GM12878 (cell line): Measurements from ENCODE around the gene WWOX. TPM values are rescaled to one million over a fixed set of nuclear protein-coding genes. Genes with fewer than 3 reads are reported as not detected.

ENCODE experiments used
- ATAC-seq: fragments of 200-7000 bp; cut with Tn5 transposase; 3 replicates; pipeline ENCODE4 v1.9.1; 2020; ENCODE audit warnings: mild to moderate bottlenecking, moderate library complexity
- BruUV-seq: library from RNA; stranded (reverse); fragments of 400-500 nt; replicated peaks from 2 replicates; lab custom pipeline; 2021; lab: Mats Ljungman, UMichigan
- CTCF ChIA-PET: fragments of 300-600 bp; sonication (Branson Sonifier 250); formaldehyde crosslinking; extraction: SDS; loops from one replicate; lab custom pipeline; 2021; ENCODE audit warnings: inconsistent platforms; lab: Yijun Ruan, JAX
- POLR2A ChIA-PET: fragments of 350-600 bp; formaldehyde crosslinking; extraction: SDS; loops from one replicate; lab custom pipeline; 2021; ENCODE audit warnings: inconsistent platforms; lab: Charles Lee
- RAD21 ChIA-PET: fragments of 300-600 bp; sonication (Branson Sonifier 250); formaldehyde crosslinking; loops from one replicate; lab custom pipeline; 2023; ENCODE audit warnings: antibody characterized with exemption; ENCODE audit not compliant: unreplicated experiment; lab: Charles Lee
- SMC1A ChIA-PET: fragments of 300-600 bp; sonication (Branson Sonifier 250); formaldehyde crosslinking; loops from one replicate; lab custom pipeline; 2023; ENCODE audit not compliant: unreplicated experiment, uncharacterized antibody; lab: Charles Lee
- DNase-seq: peaks from one replicate; pipeline ENCODE4 v3.0.0-alpha.2; 2011; ENCODE audit warnings: low read depth, low spot score
- FAIRE-seq: peaks from 3 replicates; lab custom pipeline; 2011; peaks lifted over from hg19 to GRCh38; lab: Jason Lieb, UNC
- H2AFZ ChIP-seq: 2 replicates; pipeline ENCODE4 v1.6.0; 2011; ENCODE audit warnings: low read depth, low read length, control low read depth; ENCODE audit not compliant: control insufficient read depth
- H3K27ac ChIP-seq: 2 replicates; pipeline ENCODE4 v1.5.1; 2011; ENCODE audit warnings: control low read depth; ENCODE audit not compliant: control insufficient read depth, insufficient read depth
- H3K27me3 ChIP-seq, 2 experiments: replicated peaks in 1 of 2; 2 replicates each; pipeline versions ENCODE4 v1.6.0 to v1.6.1; 2011; ENCODE audit warnings: low read length in 1 of 2; ENCODE audit not compliant: control insufficient read depth in 2 of 2, insufficient read depth in 2 of 2
- H3K36me3 ChIP-seq, 2 experiments: 2 replicates each; pipeline ENCODE4 v1.5.1; 2011; ENCODE audit warnings: low read length in 1 of 2; ENCODE audit not compliant: control insufficient read depth in 2 of 2, insufficient read depth in 2 of 2
- H3K4me1 ChIP-seq: 2 replicates; pipeline ENCODE4 v1.6.1; 2011; ENCODE audit warnings: mild to moderate bottlenecking, low read length, moderate library complexity, mixed read lengths; ENCODE audit not compliant: control insufficient read depth, insufficient read depth
- H3K4me2 ChIP-seq: 2 replicates; pipeline ENCODE4 v1.6.0; 2011; ENCODE audit warnings: control low read depth; ENCODE audit not compliant: control insufficient read depth, insufficient read depth
- H3K4me3 ChIP-seq: fragments of 200-600 bp; sonication (generic); 2 replicates; pipeline ENCODE4 v1.5.1; 2016
- H3K79me2 ChIP-seq: 2 replicates; pipeline ENCODE4 v1.6.0; 2011; ENCODE audit warnings: low read length; ENCODE audit not compliant: control insufficient read depth, insufficient read depth
- H3K9ac ChIP-seq: 2 replicates; pipeline ENCODE4 v1.8.0; 2011; ENCODE audit warnings: low read length, control low read depth, mixed read lengths; ENCODE audit not compliant: control insufficient read depth, insufficient read depth
- H3K9me3 ChIP-seq: replicated peaks from 3 replicates; pipeline ENCODE4 v1.5.1; 2011; ENCODE audit warnings: mild to moderate bottlenecking, low read length; ENCODE audit not compliant: control insufficient read depth, insufficient read depth
- H4K20me1 ChIP-seq: 2 replicates; pipeline ENCODE4 v1.6.0; 2011; ENCODE audit not compliant: control insufficient read depth, insufficient read depth
- CBFB ChIP-seq: IDR thresholded peaks from 2 replicates; pipeline ENCODE4 v1.6.1; 2016; ENCODE audit warnings: antibody characterized with exemption, low read depth
- HDAC6 ChIP-seq: fragments of 200-600 bp; sonication (generic); IDR thresholded peaks from one replicate; pipeline ENCODE4 v1.8.0; 2017; ENCODE audit warnings: antibody characterized with exemption; ENCODE audit not compliant: unreplicated experiment
- MTA3 ChIP-seq: IDR thresholded peaks from 2 replicates; pipeline ENCODE4 v1.6.1; 2012; ENCODE audit warnings: low read length, inconsistent platforms, borderline replicate concordance
- NR2F1 ChIP-seq: fragments of 450-650 bp; conservative IDR thresholded peaks from 2 replicates; pipeline ENCODE4 v1.6.1; 2017; ENCODE audit warnings: mild to moderate bottlenecking
- USF2 ChIP-seq: IDR thresholded peaks from 2 replicates; pipeline ENCODE4 v1.6.1; 2011; ENCODE audit warnings: low read depth, low read length, improper control_type of control experiment, borderline replicate concordance
- ZNF207 ChIP-seq: fragments of 450-650 bp; IDR thresholded peaks from 2 replicates; pipeline ENCODE4 v1.6.1; 2014; ENCODE audit warnings: antibody characterized with exemption, mild to moderate bottlenecking, borderline replicate concordance
- ZNF622 ChIP-seq: fragments of 450-650 bp; IDR thresholded peaks from 2 replicates; pipeline ENCODE4 v1.6.1; 2017; ENCODE audit warnings: mild to moderate bottlenecking, inconsistent platforms
- WGBS: methylation state at CpG from one replicate; pipeline ENCODE4 v1.1.6; 2016; ENCODE audit warnings: low lambda C conversion rate; ENCODE audit not compliant: insufficient replicate concordance, insufficient coverage; ENCODE audit errors: missing lambda C conversion rate; 5-methylcytosine and 5-hydroxymethylcytosine counted together
- in situ Hi-C: fragments of 300-500 bp; cut with MboI; formaldehyde crosslinking; loops from 9 replicates; pipeline ENCODE4 v1.14.3; 2018; ENCODE audit warnings: mixed read lengths
- intact Hi-C: fragments of 100-400 bp; cut with micrococcal nuclease; formaldehyde crosslinking; loops from one replicate; pipeline ENCODE4 v1.14.2; 2022; ENCODE audit not compliant: unreplicated experiment
- polyA plus RNA-seq, 11 experiments: library from polyadenylated mRNA; depleted of rRNA in 4 of 11; unstranded in 6 of 11; stranded (reverse) in 5 of 11; fragments of >200 nt; fragmentation: Nextera tagmentation in 4 of 11; fragmentation: Illumina TruSeq in 1 of 11; extraction: Ambion mirVana in 4 of 11; extraction: Trizol in 1 of 11; gene quantifications; 1 replicate in 1 of 11; 2 replicates in 10 of 11; pipeline versions ENCODE4 v1.2.1 to v1.2.3, GENCODE V29; 2011 to 2016; ENCODE audit warnings: inconsistent platforms in 2 of 11, missing spikeins in 2 of 11, low read depth in 1 of 11
- total RNA-seq, 4 experiments: library from RNA; depleted of rRNA in 3 of 4; stranded (reverse); fragments of >200 nt in 3 of 4; fragmentation: Illumina TruSeq in 1 of 4; extraction: Trizol in 1 of 4; gene quantifications; 2 replicates each; pipeline versions ENCODE4 v1.2.1 to v1.2.3, GENCODE V29; 2013 to 2021
- TF ChIP-seq, protein P1 (sequence below): fragments of 450-650 bp; IDR thresholded peaks from 2 replicates; pipeline ENCODE4 v1.6.1; 2017; ENCODE audit warnings: mild to moderate bottlenecking, moderate library complexity
- TF ChIP-seq, protein P2 (sequence below): fragments of 450-650 bp; IDR thresholded peaks from 2 replicates; pipeline ENCODE4 v1.6.1; 2017; ENCODE audit warnings: mild to moderate bottlenecking, low read depth, inconsistent platforms; ENCODE audit not compliant: poor library complexity, severe bottlenecking
- TF ChIP-seq, protein P3 (sequence below): IDR thresholded peaks from 2 replicates; pipeline ENCODE4 v1.6.1; 2011; ENCODE audit warnings: borderline replicate concordance, low read depth, mild to moderate bottlenecking, moderate library complexity, low read length; ENCODE audit not compliant: insufficient read depth, poor library complexity, severe bottlenecking

The WWOX gene
- total and polyA plus RNA-seq, 10 of the 15 experiments (the other 5 are each of a cell fraction or from before 2014, with no cell fraction given): 2.8 to 24.4 (median 17.8) TPM

GRCh38 chr16:78562650-78563049, 463.2 kb downstream of the WWOX start (continued):
- no peak for TF ChIP-seq MTA3
- no peak for TF ChIP-seq ZNF207
- TF ChIP-seq, protein P1, sequence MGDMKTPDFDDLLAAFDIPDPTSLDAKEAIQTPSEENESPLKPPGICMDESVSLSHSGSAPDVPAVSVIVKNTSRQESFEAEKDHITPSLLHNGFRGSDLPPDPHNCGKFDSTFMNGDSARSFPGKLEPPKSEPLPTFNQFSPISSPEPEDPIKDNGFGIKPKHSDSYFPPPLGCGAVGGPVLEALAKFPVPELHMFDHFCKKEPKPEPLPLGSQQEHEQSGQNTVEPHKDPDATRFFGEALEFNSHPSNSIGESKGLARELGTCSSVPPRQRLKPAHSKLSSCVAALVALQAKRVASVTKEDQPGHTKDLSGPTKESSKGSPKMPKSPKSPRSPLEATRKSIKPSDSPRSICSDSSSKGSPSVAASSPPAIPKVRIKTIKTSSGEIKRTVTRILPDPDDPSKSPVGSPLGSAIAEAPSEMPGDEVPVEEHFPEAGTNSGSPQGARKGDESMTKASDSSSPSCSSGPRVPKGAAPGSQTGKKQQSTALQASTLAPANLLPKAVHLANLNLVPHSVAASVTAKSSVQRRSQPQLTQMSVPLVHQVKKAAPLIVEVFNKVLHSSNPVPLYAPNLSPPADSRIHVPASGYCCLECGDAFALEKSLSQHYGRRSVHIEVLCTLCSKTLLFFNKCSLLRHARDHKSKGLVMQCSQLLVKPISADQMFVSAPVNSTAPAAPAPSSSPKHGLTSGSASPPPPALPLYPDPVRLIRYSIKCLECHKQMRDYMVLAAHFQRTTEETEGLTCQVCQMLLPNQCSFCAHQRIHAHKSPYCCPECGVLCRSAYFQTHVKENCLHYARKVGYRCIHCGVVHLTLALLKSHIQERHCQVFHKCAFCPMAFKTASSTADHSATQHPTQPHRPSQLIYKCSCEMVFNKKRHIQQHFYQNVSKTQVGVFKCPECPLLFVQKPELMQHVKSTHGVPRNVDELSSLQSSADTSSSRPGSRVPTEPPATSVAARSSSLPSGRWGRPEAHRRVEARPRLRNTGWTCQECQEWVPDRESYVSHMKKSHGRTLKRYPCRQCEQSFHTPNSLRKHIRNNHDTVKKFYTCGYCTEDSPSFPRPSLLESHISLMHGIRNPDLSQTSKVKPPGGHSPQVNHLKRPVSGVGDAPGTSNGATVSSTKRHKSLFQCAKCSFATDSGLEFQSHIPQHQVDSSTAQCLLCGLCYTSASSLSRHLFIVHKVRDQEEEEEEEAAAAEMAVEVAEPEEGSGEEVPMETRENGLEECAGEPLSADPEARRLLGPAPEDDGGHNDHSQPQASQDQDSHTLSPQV: no peak
- TF ChIP-seq CBFB: no peak
- TF ChIP-seq ZNF622: no peak
- no peak for TF ChIP-seq USF2

GRCh38 chr16:78563905-78564304, 464.5 kb downstream of the WWOX start:
- Histone ChIP-seq H3K27me3 (no peaks in the 10 kb centered on the region), H3K27ac (no peak overlapping the region), H4K20me1 (no peaks in the 10 kb centered on the region), H3K36me3 (no peaks in the 10 kb centered on the region), H3K9ac (no peak overlapping the region), H3K4me2 (no peak overlapping the region), H3K4me3 (no peak overlapping the region), H3K4me1 (no peaks in the 10 kb centered on the region), H3K9me3 (no peaks in the 10 kb centered on the region; the same call in 2 of the 3 replicates), H2AFZ (no peak overlapping the region), H3K79me2 (no peaks in the 10 kb centered on the region)
- ChIA-PET POLR2A (no interaction called here), SMC1A (no interaction called here), RAD21 (no interaction called here), CTCF (no interaction called here)
- BruUV-seq: no TSS peak
- intact Hi-C loops (no loop called here), in situ Hi-C loops (no loop called here)
- ATAC-seq (peak; percentile 41; the same call in 2 of the 3 replicates), DNase-seq (no peak), FAIRE-seq (no peak)
- 34% methylated on average over 7 of the region's 7 CpGs for WGBS
- TF ChIP-seq, protein P2, sequence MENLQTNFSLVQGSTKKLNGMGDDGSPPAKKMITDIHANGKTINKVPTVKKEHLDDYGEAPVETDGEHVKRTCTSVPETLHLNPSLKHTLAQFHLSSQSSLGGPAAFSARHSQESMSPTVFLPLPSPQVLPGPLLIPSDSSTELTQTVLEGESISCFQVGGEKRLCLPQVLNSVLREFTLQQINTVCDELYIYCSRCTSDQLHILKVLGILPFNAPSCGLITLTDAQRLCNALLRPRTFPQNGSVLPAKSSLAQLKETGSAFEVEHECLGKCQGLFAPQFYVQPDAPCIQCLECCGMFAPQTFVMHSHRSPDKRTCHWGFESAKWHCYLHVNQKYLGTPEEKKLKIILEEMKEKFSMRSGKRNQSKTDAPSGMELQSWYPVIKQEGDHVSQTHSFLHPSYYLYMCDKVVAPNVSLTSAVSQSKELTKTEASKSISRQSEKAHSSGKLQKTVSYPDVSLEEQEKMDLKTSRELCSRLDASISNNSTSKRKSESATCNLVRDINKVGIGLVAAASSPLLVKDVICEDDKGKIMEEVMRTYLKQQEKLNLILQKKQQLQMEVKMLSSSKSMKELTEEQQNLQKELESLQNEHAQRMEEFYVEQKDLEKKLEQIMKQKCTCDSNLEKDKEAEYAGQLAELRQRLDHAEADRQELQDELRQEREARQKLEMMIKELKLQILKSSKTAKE: no peak
- TF ChIP-seq, protein P3, sequence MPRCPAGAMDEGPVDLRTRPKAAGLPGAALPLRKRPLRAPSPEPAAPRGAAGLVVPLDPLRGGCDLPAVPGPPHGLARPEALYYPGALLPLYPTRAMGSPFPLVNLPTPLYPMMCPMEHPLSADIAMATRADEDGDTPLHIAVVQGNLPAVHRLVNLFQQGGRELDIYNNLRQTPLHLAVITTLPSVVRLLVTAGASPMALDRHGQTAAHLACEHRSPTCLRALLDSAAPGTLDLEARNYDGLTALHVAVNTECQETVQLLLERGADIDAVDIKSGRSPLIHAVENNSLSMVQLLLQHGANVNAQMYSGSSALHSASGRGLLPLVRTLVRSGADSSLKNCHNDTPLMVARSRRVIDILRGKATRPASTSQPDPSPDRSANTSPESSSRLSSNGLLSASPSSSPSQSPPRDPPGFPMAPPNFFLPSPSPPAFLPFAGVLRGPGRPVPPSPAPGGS: no peak
- no peak for TF ChIP-seq HDAC6
- TF ChIP-seq NR2F1: no peak
